Neutrophil (primary cell): ENCODE measurements around the gene PTBP1.

Experiments
- H3K27ac ChIP-seq: fragments of 200-600 bp; sonication (generic); 2 replicates; pipeline ENCODE4 v1.5.1; 2016; ENCODE audit warnings: mild to moderate bottlenecking, moderate library complexity
- H3K27me3 ChIP-seq: fragments of 200-600 bp; sonication (generic); 2 replicates; pipeline ENCODE4 v1.6.0; 2016; ENCODE audit warnings: mild to moderate bottlenecking
- H3K36me3 ChIP-seq: fragments of 200-600 bp; sonication (generic); 2 replicates; pipeline ENCODE4 v1.5.1; 2017
- H3K4me1 ChIP-seq, 2 experiments: fragments of 200-600 bp in 1 of 2; sonication (generic) in 1 of 2; 1 replicate in 1 of 2; 2 replicates in 1 of 2; pipeline versions ENCODE4 v1.5.1 to v1.6.1; 2013 to 2016; ENCODE audit warnings: low read depth in 1 of 2, low read length in 1 of 2, mild to moderate bottlenecking in 1 of 2, moderate library complexity in 1 of 2; ENCODE audit not compliant: control insufficient read depth in 1 of 2, insufficient read depth in 1 of 2
- H3K4me3 ChIP-seq, 2 experiments: fragments of 200-600 bp in 1 of 2; sonication (generic) in 1 of 2; 1 replicate in 1 of 2; 2 replicates in 1 of 2; pipeline ENCODE4 v1.5.1; 2013 to 2016; ENCODE audit warnings: low read depth in 1 of 2, low read length in 1 of 2, mild to moderate bottlenecking in 1 of 2, moderate library complexity in 1 of 2
- H3K9me3 ChIP-seq: fragments of 200-600 bp; sonication (generic); 2 replicates; pipeline ENCODE4 v1.5.1; 2016
- CTCF ChIP-seq: fragments of 200-600 bp; sonication (generic); IDR thresholded peaks from 2 replicates; pipeline ENCODE4 v1.5.1; 2016; ENCODE audit warnings: antibody characterized with exemption

The PTBP1 gene

GRCh38 chr19:789701-790060 lies 7.6 kb upstream of the PTBP1 start:
- no peaks in the 10 kb centered on the region for H3K9me3 ChIP-seq
- TF ChIP-seq CTCF = no peak
- no peak overlapping the region for H3K4me3 ChIP-seq
- no peaks in the 10 kb centered on the region for H3K27me3 ChIP-seq
- peaks cover 13% of the 10 kb centered on the region in 2 experiments for H3K4me1 ChIP-seq
- no peaks in the 10 kb centered on the region for H3K36me3 ChIP-seq
- no peak overlapping the region for H3K27ac ChIP-seq

- Histone ChIP-seq H3K36me3 (no peaks in the 10 kb centered on the region), H3K4me1 (peaks cover 13% of the 10 kb centered on the region in 2 experiments), H3K27me3 (no peaks in the 10 kb centered on the region), H3K9me3 (no peaks in the 10 kb centered on the region), H3K27ac (no peak overlapping the region), H3K4me3 (no peak overlapping the region)
- TF ChIP-seq CTCF = no peak
Observed at GRCh38 chr19:791007-791566, 6.2 kb upstream of the PTBP1 start.

DNA sequence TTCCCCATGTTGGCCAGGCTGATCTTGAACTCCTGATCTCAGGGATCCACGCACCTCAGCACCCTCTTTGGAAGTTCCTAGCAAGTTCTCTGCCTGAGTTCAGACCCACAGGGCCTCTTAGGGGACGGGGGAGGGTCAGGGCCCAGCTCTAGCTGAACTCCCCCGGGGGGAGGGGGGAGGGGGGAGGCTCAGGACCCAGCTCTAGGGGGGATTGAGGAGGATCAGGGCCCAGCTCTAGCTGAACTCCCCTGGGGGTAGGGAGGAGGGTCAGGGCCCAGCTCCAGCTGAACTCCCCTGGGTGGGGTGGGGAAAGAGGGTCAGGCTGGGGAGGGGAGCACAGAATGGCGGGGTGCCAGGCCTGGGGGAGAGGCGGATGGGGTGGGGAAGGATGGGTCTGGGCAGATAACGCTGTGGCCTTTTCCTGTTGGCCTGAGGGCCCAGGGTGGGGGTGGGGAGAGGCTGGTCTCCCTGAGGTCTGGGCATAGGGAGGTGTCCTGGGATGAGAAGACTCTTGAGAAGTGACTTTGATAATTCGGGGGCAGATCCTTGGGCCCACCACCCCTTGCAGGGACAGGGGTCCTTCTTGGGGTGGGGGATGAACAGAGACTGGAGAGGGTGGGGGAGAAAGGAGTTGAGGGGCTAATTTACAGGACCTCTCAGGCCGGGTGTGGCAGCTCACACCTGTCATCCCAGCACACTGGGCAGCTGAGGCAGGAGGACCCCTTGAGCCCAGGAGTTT lies 5.5 kb upstream of the PTBP1 start:
- Histone ChIP-seq H3K27ac (no peak overlapping the region), H3K4me3 (no peak overlapping the region), H3K36me3 (no peaks in the 10 kb centered on the region), H3K9me3 (no peaks in the 10 kb centered on the region), H3K27me3 (no peaks in the 10 kb centered on the region), H3K4me1 (peaks cover 18 to 19% of the 10 kb centered on the region in 2 experiments)
- TF ChIP-seq CTCF = no peak

DNA sequence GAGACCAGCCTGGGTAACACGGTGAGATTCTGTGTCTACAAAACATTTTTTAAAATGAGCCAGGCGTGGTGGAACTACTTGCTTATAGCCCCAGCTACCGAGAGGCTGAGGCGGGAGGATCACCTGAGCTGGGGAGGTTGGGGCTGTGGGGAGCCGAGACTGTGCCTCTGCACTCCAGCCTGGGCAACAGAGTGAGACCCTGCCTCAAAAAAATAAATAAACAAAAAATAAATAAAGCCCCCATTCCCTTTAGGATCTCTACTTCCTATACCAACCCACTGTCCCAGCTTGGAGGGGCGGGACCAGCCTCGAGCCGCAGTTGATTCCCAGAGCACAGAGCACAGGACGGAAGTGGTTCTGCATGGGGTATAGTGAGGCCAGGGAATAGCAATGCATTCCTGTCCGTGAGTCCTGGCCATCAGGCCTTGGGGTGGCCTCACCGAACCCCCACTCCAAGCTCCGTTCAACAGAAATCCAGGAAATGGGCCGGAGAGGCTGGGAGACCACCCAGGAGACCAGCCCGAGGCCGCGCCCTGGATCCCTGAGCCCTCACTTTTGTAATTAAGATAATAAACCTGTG lies 4.9 kb upstream of the PTBP1 start:
- Histone ChIP-seq H3K27ac (no peak overlapping the region), H3K36me3 (no peaks in the 10 kb centered on the region), H3K4me1 (peaks cover 18 to 19% of the 10 kb centered on the region in 2 experiments), H3K27me3 (no peaks in the 10 kb centered on the region), H3K9me3 (no peaks in the 10 kb centered on the region), H3K4me3 (no peak overlapping the region)
- TF ChIP-seq CTCF = no peak

DNA sequence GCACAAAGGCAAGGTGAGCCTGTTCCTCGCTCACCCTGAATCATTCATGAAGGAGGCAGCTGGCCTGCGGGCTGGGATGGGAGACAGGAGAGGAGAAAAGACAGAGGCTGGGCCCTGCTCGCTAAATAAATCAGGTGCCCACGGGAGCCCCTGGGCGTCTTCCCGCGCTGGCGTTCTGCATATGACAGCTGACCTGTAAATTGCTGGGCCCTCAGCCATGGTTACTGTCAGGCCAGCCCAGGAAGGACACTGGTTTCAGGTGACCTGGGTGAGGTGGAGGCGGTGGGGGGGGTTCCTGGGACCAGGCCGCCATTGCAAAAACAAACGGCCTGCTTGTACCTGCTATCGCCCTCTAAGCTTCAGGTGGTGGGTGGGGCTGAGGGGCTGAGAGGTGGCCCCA lies 3.4 kb upstream of the PTBP1 start:
- H3K4me3 ChIP-seq = no peak overlapping the region

More for the DNA sequence above, 3.4 kb upstream of the PTBP1 start:
- H3K27ac ChIP-seq = no peak overlapping the region
- peaks cover 22 to 24% of the 10 kb centered on the region in 2 experiments for H3K4me1 ChIP-seq
- TF ChIP-seq CTCF = no peak
- H3K27me3 ChIP-seq = no peaks in the 10 kb centered on the region
- no peaks in the 10 kb centered on the region for H3K9me3 ChIP-seq
- H3K36me3 ChIP-seq = no peaks in the 10 kb centered on the region
